NB4 (cell line): ENCODE data around the gene UFD1.

ENCODE experiments used
- CTCF ChIP-seq: IDR thresholded peaks from one replicate; pipeline ENCODE4 v1.5.1; 2012; ENCODE audit warnings: low read depth, low read length
- MAX ChIP-seq: IDR thresholded peaks from 2 replicates; pipeline ENCODE4 v1.6.1; 2011; ENCODE audit warnings: low read depth, low read length
- MYC ChIP-seq: IDR thresholded peaks from 2 replicates; pipeline ENCODE4 v1.6.1; 2011; ENCODE audit warnings: low read depth, low read length
- POLR2A ChIP-seq: IDR thresholded peaks from 2 replicates; pipeline ENCODE4 v1.6.1; 2011; ENCODE audit warnings: mild to moderate bottlenecking; ENCODE audit not compliant: insufficient read length; ENCODE audit errors: extremely low read depth

GRCh38 chr22:19527861-19528417, 48.9 kb upstream of the UFD1 start:
- TF ChIP-seq CTCF: no peak
- TF ChIP-seq MAX: no peak
- TF ChIP-seq MYC: no peak
- TF ChIP-seq POLR2A: no peak
